K562 (cell line): ENCODE results near the gene NME9. TPM values are rescaled to one million over a fixed set of nuclear protein-coding genes. Genes with fewer than 3 reads are reported as not detected.

Experiments used
- ATAC-seq: fragments of 200-7000 bp; cut with Tn5 transposase; 3 replicates; pipeline ENCODE4 v1.9.1; 2020; ENCODE audit warnings: moderate library complexity
- BruUV-seq: library from RNA; stranded (reverse); fragments of 400-500 nt; replicated peaks from 2 replicates; lab custom pipeline; 2021; lab: Mats Ljungman, UMichigan
- CTCF ChIA-PET: fragments of 300-600 bp; formaldehyde crosslinking; extraction: SDS; loops from one replicate; lab custom pipeline; 2021; ENCODE audit warnings: low intra/inter-chr PET ratio; lab: Yijun Ruan, JAX
- POLR2A ChIA-PET: fragments of 300-600, 350-650 bp; sonication (Branson Sonifier 250); formaldehyde crosslinking; extraction: SDS; loops from one replicate; lab custom pipeline; 2021; ENCODE audit warnings: antibody characterized with exemption, inconsistent platforms; lab: Yijun Ruan, JAX
- DNase-seq, 4 experiments: peaks; one replicate each; pipeline versions ENCODE4 v3.0.0 to v3.0.0-alpha.2; 2011 to 2018; ENCODE audit warnings: low spot score in 3 of 4, mixed read lengths in 3 of 4; ENCODE audit errors: extremely low read depth in 1 of 4
- FAIRE-seq: peaks from 2 replicates; lab custom pipeline; 2011; peaks lifted over from hg19 to GRCh38; lab: Jason Lieb, UNC
- H2AFZ ChIP-seq: 2 replicates; pipeline ENCODE4 v1.6.0; 2011; ENCODE audit warnings: low read depth, low read length, control low read depth, inconsistent platforms
- H3K27ac ChIP-seq: fragments of 200-600 bp; 3 replicates; pipeline ENCODE4 v1.8.0; 2011; ENCODE audit warnings: low read depth, mild to moderate bottlenecking, control low read depth, inconsistent platforms, low read length, moderate library complexity, mixed read lengths; ENCODE audit errors: extremely low read depth
- H3K27me3 ChIP-seq, 2 experiments: fragments of 300-600 bp in 1 of 2; 2 replicates in 1 of 2; 3 replicates in 1 of 2; pipeline versions ENCODE4 v1.6.0 to v1.8.0; 2011; ENCODE audit warnings: inconsistent platforms in 2 of 2, low read length in 2 of 2, mild to moderate bottlenecking in 1 of 2, mixed read lengths in 1 of 2, moderate library complexity in 1 of 2; ENCODE audit not compliant: control insufficient read depth in 2 of 2, insufficient read depth in 2 of 2
- H3K36me3 ChIP-seq: fragments of 300-600 bp; 3 replicates; pipeline ENCODE4 v1.8.0; 2011; ENCODE audit warnings: mild to moderate bottlenecking, low read length, inconsistent platforms; ENCODE audit not compliant: control insufficient read depth, insufficient read depth
- H3K4me1 ChIP-seq, 2 experiments: fragments of 200-600 bp in 1 of 2; replicated peaks in 1 of 2; 2 replicates in 1 of 2; 3 replicates in 1 of 2; pipeline versions ENCODE4 v1.5.1 to v1.8.0; 2011; ENCODE audit warnings: inconsistent platforms in 2 of 2, low read length in 2 of 2, mild to moderate bottlenecking in 1 of 2, mixed read lengths in 1 of 2, moderate library complexity in 1 of 2; ENCODE audit not compliant: control insufficient read depth in 2 of 2, insufficient read depth in 2 of 2
- H3K4me2 ChIP-seq: 2 replicates; pipeline ENCODE4 v1.6.1; 2011; ENCODE audit warnings: low read length, control low read depth, inconsistent platforms, mixed read lengths; ENCODE audit not compliant: insufficient read depth
- H3K4me3 ChIP-seq: fragments of 200-600 bp; sonication (generic), shearing (Covaris generic); 2 replicates; pipeline ENCODE4 v1.5.1; 2016; ENCODE audit warnings: control low read depth, inconsistent platforms
- H3K79me2 ChIP-seq: fragments of 200-600 bp; 3 replicates; pipeline ENCODE4 v1.8.0; 2011; ENCODE audit warnings: low read length, inconsistent platforms; ENCODE audit not compliant: control insufficient read depth, insufficient read depth
- H3K9ac ChIP-seq, 2 experiments: 2 replicates each; pipeline versions ENCODE4 v1.6.0 to v1.6.1; 2011; ENCODE audit warnings: low read depth in 2 of 2, low read length in 2 of 2, control low read depth in 1 of 2, inconsistent platforms in 1 of 2, mild to moderate bottlenecking in 1 of 2, mixed read lengths in 1 of 2; ENCODE audit not compliant: insufficient read depth in 1 of 2
- H3K9me1 ChIP-seq: one replicate; pipeline ENCODE4 v1.6.0; 2011; ENCODE audit warnings: inconsistent platforms, mild to moderate bottlenecking, low read length, moderate library complexity; ENCODE audit not compliant: control insufficient read depth, insufficient read depth
- H3K9me3 ChIP-seq: replicated peaks from 2 replicates; pipeline ENCODE4 v1.5.1; 2011; ENCODE audit warnings: low read depth, low read length, inconsistent platforms; ENCODE audit not compliant: control insufficient read depth, insufficient read depth
- H4K20me1 ChIP-seq: replicated peaks from 2 replicates; pipeline ENCODE4 v1.6.1; 2011; ENCODE audit warnings: low read length, inconsistent platforms, mixed read lengths; ENCODE audit not compliant: control insufficient read depth, insufficient read depth
- ARID3A ChIP-seq: IDR thresholded peaks from 2 replicates; pipeline ENCODE4 v1.6.1; 2012; ENCODE audit warnings: low read depth, low read length, improper control_type of control experiment, borderline replicate concordance
- ATF6 ChIP-seq: sonication (generic); formaldehyde crosslinking; IDR thresholded peaks from 2 replicates; pipeline ENCODE4 v1.4.0; 2020; ENCODE audit warnings: mild to moderate bottlenecking, missing genetic modification reagents
- CTCFL ChIP-seq: IDR thresholded peaks from 2 replicates; pipeline ENCODE4 v1.6.1; 2011; ENCODE audit warnings: borderline replicate concordance, low read depth, mild to moderate bottlenecking, moderate library complexity, low read length; ENCODE audit not compliant: insufficient read depth, poor library complexity, severe bottlenecking
- EHMT2 ChIP-seq: fragments of 450-650 bp; IDR thresholded peaks from 2 replicates; pipeline ENCODE4 v1.6.1; 2018; ENCODE audit warnings: antibody characterized with exemption
- FOXJ2 ChIP-seq: fragments of 200-800 bp; sonication (Bioruptor generic); IDR thresholded peaks from 2 replicates; pipeline ENCODE4 v1.6.1; 2016; ENCODE audit warnings: missing genetic modification characterization, missing compliant biosample characterization
- HCFC1 ChIP-seq: IDR thresholded peaks from 2 replicates; pipeline ENCODE4 v1.6.1; 2012; ENCODE audit warnings: low read depth, low read length, improper control_type of control experiment
- MNT ChIP-seq, 2 experiments: fragments of 450-650 bp; conservative IDR thresholded peaks; 2 replicates each; pipeline ENCODE4 v1.6.1; 2017; ENCODE audit warnings: mild to moderate bottlenecking in 2 of 2, moderate library complexity in 2 of 2
- ZNF12 ChIP-seq: sonication (generic); formaldehyde crosslinking; IDR thresholded peaks from 2 replicates; pipeline ENCODE4 v1.4.0; 2020; ENCODE audit warnings: mild to moderate bottlenecking, missing genetic modification reagents
- ZNF23 ChIP-seq: fragments of 250-450 bp; sonication (Bioruptor Pico); IDR thresholded peaks from 2 replicates; pipeline ENCODE4 v1.4.0; 2020; ENCODE audit warnings: mild to moderate bottlenecking
- ZNF512 ChIP-seq: IDR thresholded peaks from 2 replicates; pipeline ENCODE4 v1.6.1; 2016; ENCODE audit warnings: missing genetic modification characterization, missing compliant biosample characterization
- ZNF668 ChIP-seq: fragments of 250-450 bp; sonication (Bioruptor Pico); IDR thresholded peaks from 2 replicates; pipeline ENCODE4 v1.8.0; 2022; ENCODE audit warnings: mild to moderate bottlenecking, inconsistent platforms
- WGBS: fragments of 100-300 bp; shearing (Covaris generic); methylation state at CpG from one replicate; pipeline ENCODE4 v1.1.6; 2016; ENCODE audit warnings: low coverage, mixed read lengths; ENCODE audit not compliant: insufficient coverage; ENCODE audit errors: missing lambda C conversion rate; 5-methylcytosine and 5-hydroxymethylcytosine counted together
- in situ Hi-C: fragments of 300-500 bp; cut with MboI; formaldehyde crosslinking; loops from 4 replicates; pipeline ENCODE4 v1.15.0; 2018; ENCODE audit warnings: inconsistent platforms, mixed read lengths
- intact Hi-C: fragments of 100-400 bp; cut with micrococcal nuclease; formaldehyde crosslinking; loops from 2 replicates; pipeline ENCODE4 v1.14.2; 2022
- polyA plus RNA-seq, 8 experiments: library from polyadenylated mRNA; depleted of rRNA in 4 of 8; stranded (reverse) in 5 of 8; unstranded in 3 of 8; fragments of >200 nt; fragmentation: Nextera tagmentation in 2 of 8; fragmentation: Illumina TruSeq in 1 of 8; extraction: Ambion mirVana in 2 of 8; extraction: Trizol in 1 of 8; gene quantifications; 2 replicates each; pipeline versions ENCODE4 v1.2.1 to v1.2.3, GENCODE V29; 2011 to 2014; ENCODE audit warnings: inconsistent platforms in 1 of 8, missing spikeins in 1 of 8
- total RNA-seq, 7 experiments: library from RNA; depleted of rRNA in 6 of 7; stranded (reverse); fragments of >200 nt in 6 of 7; fragmentation: Illumina TruSeq in 2 of 7; extraction: Trizol in 2 of 7; gene quantifications; 2 replicates each; pipeline versions ENCODE4 v1.2.1 to v1.2.3, GENCODE V29; 2011 to 2021; ENCODE audit warnings: low replicate concordance in 1 of 7

The NME9 gene
- total and polyA plus RNA-seq, 9 of the 15 experiments (the other 6 are each of a cell fraction or from before 2014, with no cell fraction given): 0.05 to 0.15 (median 0.13) TPM; not detected in 6

- no peak overlapping the region for H3K9ac ChIP-seq
- H3K9me3 ChIP-seq: no peaks in the 10 kb centered on the region
- 93% methylated on average over 2 of the region's 2 CpGs for WGBS
- no peak for ATAC-seq
- no TSS peak for BruUV-seq
- no peaks in the 10 kb centered on the region for H4K20me1 ChIP-seq
- H3K36me3 ChIP-seq: peaks cover 72% of the 10 kb centered on the region; the same call in 2 of the 3 replicates
- no peaks in the 10 kb centered on the region for H3K27me3 ChIP-seq
- no peak overlapping the region for H3K27ac ChIP-seq
- no peaks in the 10 kb centered on the region for H3K4me1 ChIP-seq
- no peak overlapping the region for H2AFZ ChIP-seq
- ChIA-PET POLR2A (no interaction called here), CTCF (interaction anchor here (1.1 kb wide), 1 partner anchor 89 kb away, joined by 4 read pairs; no protein-coding TSS in a partner anchor)
- H3K79me2 ChIP-seq: no peaks in the 10 kb centered on the region
- in situ Hi-C loops (no loop called here), intact Hi-C loops (loop anchor here (5.0 to 10.0 kb wide), 2 partner anchors 88 to 205 kb away; no protein-coding TSS in a partner anchor)
- H3K4me2 ChIP-seq: no peak overlapping the region
- no peak for DNase-seq
- no peaks in the 10 kb centered on the region for H3K9me1 ChIP-seq
- FAIRE-seq: no peak
- no peak overlapping the region for H3K4me3 ChIP-seq
- TF ChIP-seq ZNF23 (no peak), CTCFL (no peak), HCFC1 (no peak), ZNF12 (CRISPR knock-in tag) (no peak), ARID3A (no peak), ATF6 (CRISPR knock-in tag) (no peak), MNT (conservative IDR thresholded peaks at IDR 0.05) (no peak), EHMT2 (no peak), FOXJ2 (tag) (no peak), ZNF512 (tag) (no peak), ZNF668 (CRISPR knock-in tag) (no peak)
These were observed 59.4 kb downstream of the NME9 start for GRCh38 chr3:138270245-138270644.
